Activated CD4-positive, alpha-beta memory T cell treated with anti-CD3 and anti-CD28 coated beads, Interleukin-2, amount 10 ng/mL, durations not matched to agents 7 days and 5 days (primary cell): ENCODE data around the gene POLR3G. TPM values are rescaled to one million over a fixed set of nuclear protein-coding genes. Genes with fewer than 3 reads are reported as not detected.

ENCODE experiments used
- CTCF ChIA-PET: fragments of 350-600 bp; sonication (Branson Sonifier 250); formaldehyde crosslinking; loops from one replicate; lab custom pipeline; 2021; ENCODE audit warnings: antibody characterized with exemption, inconsistent platforms; lab: Charles Lee
- POLR2A ChIA-PET: fragments of 350-600 bp; sonication (Branson Sonifier 250); formaldehyde crosslinking; loops from one replicate; lab custom pipeline; 2021; ENCODE audit warnings: antibody characterized with exemption; lab: Charles Lee
- DNase-seq: peaks from one replicate; pipeline ENCODE4 v3.0.0-alpha.2; 2020
- H3K27ac Mint-ChIP-seq: one replicate; pipeline ENCODE4 v1.8.0; 2021; ENCODE audit warnings: mild to moderate bottlenecking, mixed read lengths
- H3K27me3 Mint-ChIP-seq: one replicate; pipeline ENCODE4 v1.8.0; 2021; ENCODE audit warnings: mixed read lengths
- H3K36me3 Mint-ChIP-seq: one replicate; pipeline ENCODE4 v1.8.0; 2021; ENCODE audit warnings: low read depth, mixed read lengths
- H3K4me1 Mint-ChIP-seq: one replicate; pipeline ENCODE4 v1.8.0; 2021; ENCODE audit warnings: mixed read lengths
- H3K4me3 Mint-ChIP-seq: one replicate; pipeline ENCODE4 v1.8.0; 2021; ENCODE audit warnings: mild to moderate bottlenecking, mixed read lengths
- H3K9me3 Mint-ChIP-seq: one replicate; pipeline ENCODE4 v1.8.0; 2021; ENCODE audit warnings: mixed read lengths
- total RNA-seq, 2 experiments: library from RNA; stranded (reverse); gene quantifications; one replicate each; pipeline ENCODE4 v1.2.3, GENCODE V29; 2021

The POLR3G gene
- total RNA-seq, 2 experiments from 2014 or later = 2.8 to 4.2 TPM

- no peaks in the 10 kb centered on the region for H3K9me3 Mint-ChIP-seq
- CTCF ChIA-PET = no interaction called here
- no peaks in the 10 kb centered on the region for H3K27me3 Mint-ChIP-seq
- no peak for DNase-seq
- POLR2A ChIA-PET = no interaction called here
- H3K27ac Mint-ChIP-seq = no peak overlapping the region
- H3K36me3 Mint-ChIP-seq = peaks cover 5% of the 10 kb centered on the region
- H3K4me3 Mint-ChIP-seq = no peak overlapping the region
- peaks cover 8% of the 10 kb centered on the region for H3K4me1 Mint-ChIP-seq
Observed at GRCh38 chr5:90510438-90510837, 35.8 kb downstream of the POLR3G start.

- peaks cover 16% of the 10 kb centered on the region for H3K36me3 Mint-ChIP-seq
- ChIA-PET POLR2A (no interaction called here), CTCF (no interaction called here)
- H3K4me1 Mint-ChIP-seq = peaks cover 8% of the 10 kb centered on the region
- H3K27me3 Mint-ChIP-seq = no peaks in the 10 kb centered on the region
- H3K9me3 Mint-ChIP-seq = no peaks in the 10 kb centered on the region
- no peak overlapping the region for H3K4me3 Mint-ChIP-seq
- H3K27ac Mint-ChIP-seq = no peak overlapping the region
- no peak for DNase-seq
Observed at GRCh38 chr5:90514520-90514919, 39.9 kb downstream of the POLR3G start.

- DNase-seq = no peak
- Mint-ChIP-seq H3K9me3 (no peaks in the 10 kb centered on the region), H3K36me3 (peaks cover 47% of the 10 kb centered on the region), H3K4me1 (peaks cover 8% of the 10 kb centered on the region), H3K27ac (no peak overlapping the region), H3K27me3 (no peaks in the 10 kb centered on the region), H3K4me3 (no peak overlapping the region)
- POLR2A ChIA-PET = no interaction called here
- CTCF ChIA-PET = no interaction called here
Observed at GRCh38 chr5:90518661-90519060, 44.0 kb downstream of the POLR3G start.

GRCh38 chr5:90519081-90519480 is 44.4 kb downstream of the POLR3G start:
- no peaks in the 10 kb centered on the region for H3K27me3 Mint-ChIP-seq
- H3K4me1 Mint-ChIP-seq = peaks cover 8% of the 10 kb centered on the region
- H3K36me3 Mint-ChIP-seq = peaks cover 51% of the 10 kb centered on the region
- no peak overlapping the region for H3K27ac Mint-ChIP-seq
- ChIA-PET POLR2A (no interaction called here), CTCF (no interaction called here)
- no peak for DNase-seq
- H3K4me3 Mint-ChIP-seq = no peak overlapping the region
- H3K9me3 Mint-ChIP-seq = no peaks in the 10 kb centered on the region

GRCh38 chr5:90528601-90529193 is 54.0 kb downstream of the POLR3G start:
- peak; percentile 20 for DNase-seq
- Mint-ChIP-seq H3K4me3 (peak overlapping the region; percentile 87), H3K9me3 (no peaks in the 10 kb centered on the region), H3K27ac (peak overlapping the region; percentile 72), H3K4me1 (peaks cover 27% of the 10 kb centered on the region), H3K27me3 (peaks cover 16% of the 10 kb centered on the region), H3K36me3 (peaks cover 19% of the 10 kb centered on the region)
- POLR2A ChIA-PET = interaction anchor here (1.4 to 3.7 kb wide), 4 partner anchors 54 to 852 kb away, joined by 4 to 37 read pairs (median 16); partner anchors contain the start of genes CETN3, MBLAC2 and POLR3G
- CTCF ChIA-PET = interaction anchor here (2.6 to 3.7 kb wide), 3 partner anchors 54 to 119 kb away, joined by 10 to 54 read pairs (median 12); partner anchors contain the start of genes CETN3, MBLAC2 and POLR3G

- peak; percentile 98 for DNase-seq
- H3K4me1 Mint-ChIP-seq = peaks cover 27% of the 10 kb centered on the region
- H3K36me3 Mint-ChIP-seq = peaks cover 16% of the 10 kb centered on the region
- H3K4me3 Mint-ChIP-seq = peak within 1 kb of the TSS; percentile 87
- CTCF ChIA-PET = interaction anchor here (0.8 to 3.7 kb wide), 14 partner anchors 9 to 264 kb away, joined by 3 to 54 read pairs (median 4); partner anchors contain the start of genes CETN3, MBLAC2 and POLR3G
- peak within 1 kb of the TSS; percentile 87 for H3K27ac Mint-ChIP-seq
- POLR2A ChIA-PET = interaction anchor here (1.2 to 3.7 kb wide), 5 partner anchors 55 to 851 kb away, joined by 3 to 37 read pairs (median 7); partner anchors contain the start of genes CETN3, MBLAC2 and POLR3G
- no peaks in the 10 kb centered on the region for H3K9me3 Mint-ChIP-seq
- peaks cover 22% of the 10 kb centered on the region for H3K27me3 Mint-ChIP-seq
Observed at GRCh38 chr5:90529194-90529938, 54.7 kb downstream of the POLR3G start, which contains the start of gene LYSMD3. TSS of gene LYSMD3 (minus strand) at chr5:90529584. CDS start at chr5:90525289, 4,295 bp downstream.

- POLR2A ChIA-PET = interaction anchor here (1.2 to 3.7 kb wide), 3 partner anchors 55 to 120 kb away, joined by 3 to 37 read pairs (median 24); partner anchors contain the start of genes CETN3, MBLAC2 and POLR3G
- CTCF ChIA-PET = interaction anchor here (0.8 to 3.7 kb wide), 14 partner anchors 8 to 265 kb away, joined by 3 to 54 read pairs (median 4); partner anchors contain the start of genes CETN3, MBLAC2 and POLR3G
- H3K4me1 Mint-ChIP-seq = peaks cover 25% of the 10 kb centered on the region
Observed at GRCh38 chr5:90529939-90530677, 55.4 kb downstream of the POLR3G start.

GRCh38 chr5:90530736-90531487 is 56.2 kb downstream of the POLR3G start:
- no peak for DNase-seq
- Mint-ChIP-seq H3K27me3 (peaks cover 29% of the 10 kb centered on the region), H3K27ac (no peak overlapping the region), H3K4me1 (peaks cover 25% of the 10 kb centered on the region), H3K9me3 (no peaks in the 10 kb centered on the region), H3K4me3 (no peak overlapping the region), H3K36me3 (peaks cover 8% of the 10 kb centered on the region)
- ChIA-PET POLR2A (interaction anchor here (1.2 to 3.7 kb wide), 3 partner anchors 56 to 121 kb away, joined by 3 to 37 read pairs (median 24); partner anchors contain the start of genes CETN3, MBLAC2 and POLR3G), CTCF (interaction anchor here (0.9 to 3.7 kb wide), 11 partner anchors 17 to 175 kb away, joined by 3 to 54 read pairs (median 5); partner anchors contain the start of genes CETN3, MBLAC2 and POLR3G)

More at GRCh38 chr5:90529939-90530677, 55.4 kb downstream of the POLR3G start:
- peaks cover 24% of the 10 kb centered on the region for H3K27me3 Mint-ChIP-seq
- H3K4me3 Mint-ChIP-seq = peak overlapping the region; percentile 87
- H3K27ac Mint-ChIP-seq = peak overlapping the region; percentile 87
- DNase-seq = peak; percentile 65
- H3K36me3 Mint-ChIP-seq = peaks cover 10% of the 10 kb centered on the region
- no peaks in the 10 kb centered on the region for H3K9me3 Mint-ChIP-seq

GRCh38 chr5:90533794-90534193 is 59.1 kb downstream of the POLR3G start:
- ChIA-PET CTCF (interaction anchor here (2.2 kb wide), 1 partner anchor 94 kb away, joined by 5 read pairs; no protein-coding TSS in a partner anchor), POLR2A (no interaction called here)
- DNase-seq = no peak
- H3K36me3 Mint-ChIP-seq = no peaks in the 10 kb centered on the region
- H3K4me3 Mint-ChIP-seq = no peak overlapping the region
- H3K27ac Mint-ChIP-seq = no peak overlapping the region
- H3K4me1 Mint-ChIP-seq = no peaks in the 10 kb centered on the region
- no peaks in the 10 kb centered on the region for H3K9me3 Mint-ChIP-seq
- H3K27me3 Mint-ChIP-seq = peaks cover 34% of the 10 kb centered on the region

GRCh38 chr5:90534922-90535321 is 60.3 kb downstream of the POLR3G start:
- peaks cover 38% of the 10 kb centered on the region for H3K27me3 Mint-ChIP-seq
- H3K36me3 Mint-ChIP-seq = no peaks in the 10 kb centered on the region
- DNase-seq = no peak
- no peak overlapping the region for H3K27ac Mint-ChIP-seq
- no peaks in the 10 kb centered on the region for H3K9me3 Mint-ChIP-seq
- CTCF ChIA-PET = no interaction called here
- H3K4me3 Mint-ChIP-seq = no peak overlapping the region
- no peaks in the 10 kb centered on the region for H3K4me1 Mint-ChIP-seq
- POLR2A ChIA-PET = no interaction called here

GRCh38 chr5:90542827-90543519 is 68.3 kb downstream of the POLR3G start:
- peaks cover 27% of the 10 kb centered on the region for H3K27me3 Mint-ChIP-seq
- no peaks in the 10 kb centered on the region for H3K36me3 Mint-ChIP-seq
- DNase-seq = no peak
- no peaks in the 10 kb centered on the region for H3K9me3 Mint-ChIP-seq
- POLR2A ChIA-PET = no interaction called here
- no peak overlapping the region for H3K27ac Mint-ChIP-seq
- H3K4me1 Mint-ChIP-seq = no peaks in the 10 kb centered on the region
- CTCF ChIA-PET = no interaction called here
- no peak overlapping the region for H3K4me3 Mint-ChIP-seq
